Right ventricle myocardium inferior (tissue), 1 donor: ENCODE measurements around the gene DPP6. TPM values are rescaled to one million over a fixed set of nuclear protein-coding genes. Genes with fewer than 3 reads are reported as not detected.
"Not testable (repeated sequence)": the region's sequence is repeated elsewhere in the genome, so short reads cannot be mapped to it uniquely, and the experiment has no call there.

ENCODE experiments used
- ATAC-seq: fragments of 200-7000 bp; cut with Tn5 transposase; one replicate; pipeline ENCODE4 v1.9.1; 2020; ENCODE audit warnings: mild to moderate bottlenecking, moderate library complexity
- DNase-seq: peaks from one replicate; pipeline ENCODE4 v3.0.0; 2021; ENCODE audit errors: missing footprints
- intact Hi-C: fragments of 100-400 bp; cut with DNase I; formaldehyde crosslinking; loops from one replicate; pipeline ENCODE4 v1.11.0; 2022
- total RNA-seq: library from RNA; stranded (reverse); fragmentation: NEBNext Ultra II Directional; extraction: Animal tissue kit (Norgen Biotek cat#: 25700); gene quantifications from one replicate; pipeline ENCODE4 v1.2.1, GENCODE V29; 2021
- donor health status: DM: no; HTN: yes; CAD: no; lungs with severe emphysema.

Gene DPP6
- total RNA-seq, 1 donor from 2014 or later, result 0.19 TPM

GRCh38 chr7:154058783-154059182 is 6.6 kb downstream of the DPP6 start:
- DNase-seq, ATAC-seq, intact Hi-C loops: not testable (repeated sequence)

GRCh38 chr7:154060551-154060950 is 8.4 kb downstream of the DPP6 start:
- DNase-seq, ATAC-seq, intact Hi-C loops: not testable (repeated sequence)

- intact Hi-C loops, DNase-seq, ATAC-seq: not testable (repeated sequence)
Observed at GRCh38 chr7:154071833-154072232, 19.6 kb downstream of the DPP6 start.

- intact Hi-C loops, ATAC-seq, DNase-seq: not testable (repeated sequence)
Observed at GRCh38 chr7:154072395-154073181, 20.4 kb downstream of the DPP6 start.

GRCh38 chr7:154078523-154078922 is 26.3 kb downstream of the DPP6 start:
- ATAC-seq, intact Hi-C loops, DNase-seq: not testable (repeated sequence)

GRCh38 chr7:154080249-154080648 is 28.1 kb downstream of the DPP6 start:
- intact Hi-C loops, ATAC-seq, DNase-seq: not testable (repeated sequence)

- DNase-seq, intact Hi-C loops: not testable (repeated sequence)
- ATAC-seq, result peak; percentile 85
Observed at GRCh38 chr7:154087037-154087725, 35.0 kb downstream of the DPP6 start.

GRCh38 chr7:154092093-154092492 is 39.9 kb downstream of the DPP6 start:
- DNase-seq, ATAC-seq, intact Hi-C loops: not testable (repeated sequence)

- DNase-seq, intact Hi-C loops, ATAC-seq: not testable (repeated sequence)
Observed at GRCh38 chr7:154095201-154095600, 43.0 kb downstream of the DPP6 start.

- DNase-seq, intact Hi-C loops, ATAC-seq: not testable (repeated sequence)
Observed at GRCh38 chr7:154105063-154105462, 52.9 kb downstream of the DPP6 start.

- ATAC-seq, intact Hi-C loops, DNase-seq: not testable (repeated sequence)
Observed at GRCh38 chr7:154109615-154110014, 57.4 kb downstream of the DPP6 start.

- DNase-seq, intact Hi-C loops: not testable (repeated sequence)
- ATAC-seq, result peak; percentile 73
Observed at GRCh38 chr7:154113732-154114351, 61.6 kb downstream of the DPP6 start.

- ATAC-seq, intact Hi-C loops, DNase-seq: not testable (repeated sequence)
Observed at GRCh38 chr7:154117411-154118390, 65.5 kb downstream of the DPP6 start.

GRCh38 chr7:154120825-154121224 is 68.6 kb downstream of the DPP6 start:
- ATAC-seq, intact Hi-C loops: not testable (repeated sequence)

GRCh38 chr7:154122720-154123119 is 70.5 kb downstream of the DPP6 start:
- DNase-seq, ATAC-seq, intact Hi-C loops: not testable (repeated sequence)

More at GRCh38 chr7:154120825-154121224, 68.6 kb downstream of the DPP6 start:
- DNase-seq, result not testable (repeated sequence)

- intact Hi-C loops, ATAC-seq, DNase-seq: not testable (repeated sequence)
Observed at GRCh38 chr7:154123397-154123796, 71.2 kb downstream of the DPP6 start.

GRCh38 chr7:154129142-154129541 is 76.9 kb downstream of the DPP6 start:
- intact Hi-C loops, DNase-seq: not testable (repeated sequence)
- peak; percentile 41 for ATAC-seq

GRCh38 chr7:154132617-154133016 is 80.4 kb downstream of the DPP6 start:
- intact Hi-C loops, DNase-seq, ATAC-seq: not testable (repeated sequence)
